ENCODE data around the gene CRYBG2.
A peak's percentile ranks its signal among the peaks of the same experiment; 100 is the strongest.

CRYBG2 gene

GRCh38 chr1:26285366-26286063 lies 68.4 kb downstream of the CRYBG2 start:
- no peak for DNase-seq (ENCODE audit: low read depth)
- TF ChIP-seq CTCF (IDR thresholded peaks at IDR 0.05; ENCODE audit: low read depth, low read length, missing control alignments), result peak; percentile 27
- H3K4me3 ChIP-seq (ENCODE audit: low read depth, low read length), result no peak overlapping the region
- in situ Hi-C loops (cut with HindIII; ENCODE audit: low sequenced_read_pairs), result no loop called here

- in situ Hi-C loops (cut with HindIII; ENCODE audit: low sequenced_read_pairs), result no loop called here
- no peak overlapping the region for H3K4me3 ChIP-seq (ENCODE audit: low read depth, low read length)
- peak; percentile 77 for TF ChIP-seq CTCF (IDR thresholded peaks at IDR 0.05; ENCODE audit: low read depth, low read length, missing control alignments)
- DNase-seq (ENCODE audit: low read depth), result peak; percentile 83
These were observed 69.2 kb downstream of the CRYBG2 start for GRCh38 chr1:26284597-26285347.

GRCh38 chr1:26283871-26284596 lies 69.9 kb downstream of the CRYBG2 start:
- no peak for TF ChIP-seq CTCF (IDR thresholded peaks at IDR 0.05; ENCODE audit: low read depth, low read length, missing control alignments)
- no peak for DNase-seq (ENCODE audit: low read depth)
- in situ Hi-C loops (cut with HindIII; ENCODE audit: low sequenced_read_pairs), result no loop called here
- no peak overlapping the region for H3K4me3 ChIP-seq (ENCODE audit: low read depth, low read length)

GRCh38 chr1:26283279-26283853 lies 70.6 kb downstream of the CRYBG2 start:
- TF ChIP-seq CTCF (IDR thresholded peaks at IDR 0.05; ENCODE audit: low read depth, low read length, missing control alignments), result no peak
- H3K4me3 ChIP-seq (ENCODE audit: low read depth, low read length), result no peak overlapping the region
- DNase-seq (ENCODE audit: low read depth), result no peak
- in situ Hi-C loops (cut with HindIII; ENCODE audit: low sequenced_read_pairs), result no loop called here

GRCh38 chr1:26282401-26282918 lies 71.5 kb downstream of the CRYBG2 start:
- no peak for DNase-seq (ENCODE audit: low read depth)

More at GRCh38 chr1:26282401-26282918, 71.5 kb downstream of the CRYBG2 start:
- no peak for TF ChIP-seq CTCF (IDR thresholded peaks at IDR 0.05; ENCODE audit: low read depth, low read length, missing control alignments)
- H3K4me3 ChIP-seq (ENCODE audit: low read depth, low read length), result peak overlapping the region; percentile 81
- in situ Hi-C loops (cut with HindIII; ENCODE audit: low sequenced_read_pairs), result no loop called here

All from astrocyte of the cerebellum (primary cell).